ENCODE results near the gene ADGRB3. TPM values are rescaled to one million over a fixed set of nuclear protein-coding genes. Genes with fewer than 3 reads are reported as not detected.

Gene ADGRB3
- total RNA-seq, 1 donor from 2014 or later, result 14.9 TPM

DNA sequence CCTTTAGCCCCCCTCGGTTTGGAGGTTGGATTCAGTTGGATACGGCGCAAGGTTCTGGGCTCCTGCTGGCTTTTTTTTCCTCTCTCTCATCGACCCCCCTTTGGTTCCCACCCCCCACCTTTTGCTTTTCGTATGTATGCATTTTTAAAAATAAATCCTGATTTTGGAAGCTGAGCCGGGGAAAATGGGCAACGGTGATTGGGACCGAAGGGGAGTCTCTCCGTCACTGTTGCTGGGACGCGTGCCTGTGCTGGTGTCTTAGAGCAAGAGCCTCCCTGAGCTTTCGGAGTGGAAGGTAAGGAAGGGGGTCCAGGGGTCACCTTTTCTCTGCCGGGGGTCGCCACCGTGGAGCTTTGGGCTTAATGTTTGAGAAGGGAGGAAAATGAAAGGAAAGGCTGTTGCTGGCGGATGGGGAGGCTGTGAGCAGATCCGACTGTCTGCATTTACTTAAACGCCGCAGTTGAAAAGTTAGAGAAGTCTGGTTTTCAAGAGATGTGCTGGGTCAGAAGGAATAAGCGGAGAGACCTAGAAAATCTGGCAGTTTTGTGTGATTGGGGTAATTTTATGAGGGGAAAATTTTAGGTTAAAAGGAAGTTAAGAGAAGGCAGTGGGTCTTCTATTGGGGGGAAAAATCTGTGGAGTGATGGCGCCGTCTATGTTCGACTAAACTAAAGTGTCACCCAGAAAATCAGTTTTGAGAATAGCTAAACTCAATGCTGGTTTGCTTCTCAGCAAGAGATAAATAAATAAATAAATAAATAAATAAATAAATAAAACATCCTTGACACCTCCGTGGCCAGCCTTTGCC lies 828 bp downstream of the ADGRB3 start:
- Mint-ChIP-seq H3K27ac (peak overlapping the region; percentile 78), H3K27me3 (ENCODE audit: low read depth) (peaks cover 88% of the 10 kb centered on the region)

GRCh38 chr6:68636666-68637065 lies 1.6 kb downstream of the ADGRB3 start:
- Mint-ChIP-seq H3K27me3 (ENCODE audit: low read depth) (peaks cover 90% of the 10 kb centered on the region), H3K27ac (no peak overlapping the region), H3K9me3 (no peaks in the 10 kb centered on the region), H3K4me1 (peaks cover 34% of the 10 kb centered on the region), H3K4me3 (peak overlapping the region; percentile 86), H3K36me3 (no peaks in the 10 kb centered on the region)
- no peak for DNase-seq (ENCODE audit: low spot score in 2 of 2, unreplicated experiment in 2 of 2)
- no peak for TF ChIP-seq CTCF (IDR thresholded peaks at IDR 0.05; ENCODE audit: unreplicated experiment)

More for the DNA sequence above, 828 bp downstream of the ADGRB3 start:
- H3K9me3 Mint-ChIP-seq, result no peaks in the 10 kb centered on the region
- H3K36me3 Mint-ChIP-seq, result no peaks in the 10 kb centered on the region
- peak in 1 of 2 experiments; percentile 43 for DNase-seq (ENCODE audit: low spot score in 2 of 2, unreplicated experiment in 2 of 2)
- H3K4me3 Mint-ChIP-seq, result peak overlapping the region; percentile 86
- TF ChIP-seq CTCF (IDR thresholded peaks at IDR 0.05; ENCODE audit: unreplicated experiment), result no peak
- H3K4me1 Mint-ChIP-seq, result peaks cover 34% of the 10 kb centered on the region

GRCh38 chr6:68637071-68637470 lies 2.0 kb downstream of the ADGRB3 start:
- no peak for DNase-seq (ENCODE audit: low spot score in 2 of 2, unreplicated experiment in 2 of 2)
- no peaks in the 10 kb centered on the region for H3K36me3 Mint-ChIP-seq
- peaks cover 35% of the 10 kb centered on the region for H3K4me1 Mint-ChIP-seq
- no peaks in the 10 kb centered on the region for H3K9me3 Mint-ChIP-seq
- no peak for TF ChIP-seq CTCF (IDR thresholded peaks at IDR 0.05; ENCODE audit: unreplicated experiment)
- peak overlapping the region; percentile 26 for H3K27ac Mint-ChIP-seq
- peak overlapping the region; percentile 86 for H3K4me3 Mint-ChIP-seq
- H3K27me3 Mint-ChIP-seq (ENCODE audit: low read depth), result peaks cover 88% of the 10 kb centered on the region

DNA sequence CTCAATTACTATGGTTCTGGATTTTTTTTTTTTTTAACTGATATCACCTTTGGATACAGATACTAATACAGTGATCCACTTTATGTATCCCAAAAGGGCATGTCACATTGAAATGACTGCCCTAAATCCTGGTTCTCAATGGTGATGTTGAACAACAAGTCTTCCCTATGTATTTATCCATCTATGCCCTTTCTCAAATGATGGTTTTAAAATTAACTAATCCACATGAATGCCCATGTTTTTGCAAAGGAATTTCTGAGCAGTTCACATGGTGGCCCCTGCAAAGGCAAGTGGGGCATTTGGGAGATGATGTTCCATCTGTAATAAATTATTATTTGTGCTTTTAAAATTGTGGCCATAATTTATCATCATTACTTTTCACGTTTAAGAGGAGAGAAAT lies 2.7 kb downstream of the ADGRB3 start:
- no peak for TF ChIP-seq CTCF (IDR thresholded peaks at IDR 0.05; ENCODE audit: unreplicated experiment)
- no peak for DNase-seq (ENCODE audit: low spot score in 2 of 2, unreplicated experiment in 2 of 2)
- Mint-ChIP-seq H3K4me3 (peak overlapping the region; percentile 86), H3K27me3 (ENCODE audit: low read depth) (peaks cover 83% of the 10 kb centered on the region), H3K27ac (no peak overlapping the region), H3K9me3 (no peaks in the 10 kb centered on the region), H3K36me3 (no peaks in the 10 kb centered on the region), H3K4me1 (peaks cover 35% of the 10 kb centered on the region)

DNA sequence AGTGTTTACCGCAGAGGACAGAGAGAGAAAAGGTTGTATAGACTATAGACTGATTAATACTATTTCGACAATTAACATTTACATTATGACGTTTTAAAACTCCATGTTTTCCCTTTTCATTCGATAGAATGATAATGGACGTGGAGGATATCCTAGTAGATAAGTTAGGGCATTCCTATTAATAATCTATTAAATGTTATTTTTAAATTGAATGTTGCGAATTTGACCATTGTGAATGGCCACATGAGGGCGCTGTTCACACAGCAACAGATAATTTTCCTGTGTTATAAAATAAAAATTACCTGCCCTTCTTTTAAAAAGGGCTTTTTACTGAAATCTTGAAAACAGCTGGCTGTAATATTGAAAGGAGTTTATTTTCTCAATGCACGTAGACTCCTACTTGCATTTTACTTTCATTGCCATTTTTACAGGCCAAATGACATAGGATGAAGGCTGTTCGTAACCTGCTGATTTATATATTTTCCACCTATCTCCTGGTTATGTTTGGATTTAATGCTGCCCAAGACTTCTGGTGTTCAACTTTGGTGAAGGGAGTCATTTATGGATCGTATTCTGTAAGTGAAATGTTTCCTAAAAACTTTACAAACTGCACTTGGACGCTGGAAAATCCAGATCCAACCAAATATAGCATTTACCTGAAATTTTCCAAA lies 3.3 kb downstream of the ADGRB3 start:
- peak; percentile 98 for TF ChIP-seq CTCF (IDR thresholded peaks at IDR 0.05; ENCODE audit: unreplicated experiment)
- DNase-seq (ENCODE audit: low spot score in 2 of 2, unreplicated experiment in 2 of 2), result peak in 1 of 2 experiments; percentile 57
- no peaks in the 10 kb centered on the region for H3K36me3 Mint-ChIP-seq
- peaks cover 40% of the 10 kb centered on the region for H3K4me1 Mint-ChIP-seq
- no peaks in the 10 kb centered on the region for H3K9me3 Mint-ChIP-seq
- no peak overlapping the region for H3K27ac Mint-ChIP-seq
- peak overlapping the region; percentile 86 for H3K4me3 Mint-ChIP-seq
- H3K27me3 Mint-ChIP-seq (ENCODE audit: low read depth), result peaks cover 78% of the 10 kb centered on the region

Measured in mesothelial cell of epicardium (in vitro differentiated cells).